SHP77 (cell line): ENCODE results near the gene CCDC38.

Source experiments
- DNase-seq, 2 experiments: peaks; one replicate each; lab custom pipeline; 2025; lab: John Stamatoyannopoulos, UW

The CCDC38 gene

DNA sequence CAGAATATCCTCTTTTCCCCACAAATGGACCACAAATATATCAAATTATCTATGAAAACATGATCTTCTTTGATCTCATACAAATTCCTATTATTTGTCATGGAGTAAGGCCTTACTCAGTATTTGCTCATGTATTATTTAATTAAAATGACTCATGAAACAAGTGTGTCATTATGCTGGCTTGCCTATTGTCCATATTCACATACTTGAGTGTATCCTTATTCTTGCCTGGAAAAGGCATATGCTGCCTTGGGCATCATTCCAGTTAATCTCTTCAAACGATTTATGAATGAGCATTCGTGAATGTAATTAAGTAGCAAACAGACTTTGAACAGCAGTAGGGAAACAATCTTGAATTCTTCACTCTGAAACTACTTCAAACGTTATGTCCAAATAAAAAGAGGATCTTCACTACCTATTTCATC lies 106.2 kb downstream of the CCDC38 start:
- peak; percentile 14 to 18 for DNase-seq

GRCh38 chr12:95834572-95834971 lies 107.8 kb downstream of the CCDC38 start:
- DNase-seq = no peak

DNA sequence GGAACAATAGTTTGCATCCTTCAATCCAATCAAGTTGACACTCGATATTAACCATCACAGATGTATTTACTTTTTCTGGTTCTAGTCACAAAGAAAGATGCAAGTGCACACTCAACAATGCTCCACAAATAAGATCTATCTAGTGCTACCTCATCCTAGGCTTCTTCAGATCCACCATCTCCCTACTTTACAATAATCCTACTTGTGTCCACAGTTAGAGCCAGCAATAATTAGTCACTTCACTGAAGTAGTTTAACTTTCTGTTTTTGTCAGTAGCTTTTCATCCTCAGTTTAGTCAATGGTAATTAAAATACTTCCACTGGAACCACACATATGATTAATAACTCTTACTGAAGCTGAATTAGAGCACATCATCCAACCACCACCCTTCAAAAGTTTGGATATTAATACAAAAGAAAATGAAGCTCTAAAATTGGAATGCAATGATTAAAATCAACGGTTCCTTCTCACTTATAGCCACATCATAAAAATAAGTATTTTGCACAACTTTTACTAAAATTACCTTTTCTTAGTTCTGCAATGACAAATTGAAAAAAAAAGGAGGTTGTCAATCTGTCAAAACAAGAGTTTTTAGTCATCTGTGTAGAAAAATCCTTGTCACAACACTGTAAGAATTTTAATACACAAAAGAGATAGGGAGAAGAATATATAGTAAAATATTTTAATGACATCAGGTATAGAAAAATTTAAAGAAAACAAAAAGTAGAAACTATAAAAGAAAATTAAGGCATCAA lies 111.9 kb downstream of the CCDC38 start:
- DNase-seq = no peak

- no peak for DNase-seq
These were observed 113.0 kb downstream of the CCDC38 start for GRCh38 chr12:95829395-95829794.

DNA sequence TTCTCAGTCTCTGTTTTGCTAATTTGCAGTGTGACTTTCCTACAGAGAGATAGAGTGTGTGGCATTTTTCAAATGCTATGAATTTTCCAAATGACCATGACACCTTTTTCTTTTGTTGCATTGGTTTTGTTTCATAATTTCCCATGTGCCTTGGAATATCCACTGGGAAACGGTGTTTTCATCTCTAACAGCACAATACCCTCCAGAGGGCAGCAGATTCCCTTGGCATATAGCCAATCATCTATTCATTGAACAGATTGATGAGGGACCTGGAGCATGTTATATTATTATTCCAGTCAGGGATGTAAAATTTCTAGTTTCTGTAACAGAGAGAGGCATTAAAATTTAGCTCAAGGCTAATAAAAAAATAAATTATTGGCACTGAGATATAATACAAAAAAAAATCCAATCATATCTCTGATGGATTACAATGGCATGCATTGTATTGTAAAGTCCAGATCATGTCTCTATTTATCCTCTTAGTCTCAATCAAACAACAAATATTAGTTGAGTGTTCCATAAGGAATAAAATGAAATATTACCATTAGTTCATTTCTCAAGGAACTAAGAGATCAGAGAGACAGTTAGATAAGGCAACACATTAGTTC lies 122.2 kb downstream of the CCDC38 start:
- peak; percentile 29 to 30 for DNase-seq
